Measurements from ENCODE around the gene CPT1C. TPM values are rescaled to one million over a fixed set of nuclear protein-coding genes. Genes with fewer than 3 reads are reported as not detected.
A peak's percentile ranks its signal among the peaks of the same experiment; 100 is the strongest.

CPT1C gene
- total and polyA plus RNA-seq, 2 of the 8 experiments (the other 6 are each of a cell fraction or from before 2014, with no cell fraction given) = 79.6 to 91.8 TPM

GRCh38 chr19:49664171-49665035, 26.5 kb upstream of the CPT1C start (continued):
- 0 out of 2 replicates have a peak, but pooled peaks have one; percentile 43 for TF ChIP-seq TAF1 (IDR thresholded peaks at IDR 0.05; ENCODE audit: low read depth, low read length)
- no peak for TF ChIP-seq SUZ12 (IDR thresholded peaks at IDR 0.05; ENCODE audit: low read length)
- peak; percentile 46; the same call in 1 of the 2 replicates for TF ChIP-seq SP1 (IDR thresholded peaks at IDR 0.05; ENCODE audit: low read depth, low read length)
- TF ChIP-seq E2F6 (IDR thresholded peaks at IDR 0.05) = 0 out of 2 replicates have a peak, but pooled peaks have one; percentile 6
- no peak for TF ChIP-seq CEBPB (IDR thresholded peaks at IDR 0.05; ENCODE audit: low read depth, low read length)
- peak; percentile 84 for TF ChIP-seq MAX (IDR thresholded peaks at IDR 0.05)
- no peak for TF ChIP-seq ZNF274 (IDR thresholded peaks at IDR 0.05; ENCODE audit: borderline replicate concordance, extremely low read depth, low read length)
- TF ChIP-seq KDM4A (IDR thresholded peaks at IDR 0.05; ENCODE audit: low read depth, low read length, severe bottlenecking) = peak; percentile 52

Measured in H1 (cell line).